Activated CD4-positive, CD25-positive, alpha-beta regulatory T cell treated with anti-CD3 and anti-CD28 coated beads, Interleukin-2, amount 50 U/mL, for 24 hours (primary cell): Measurements from ENCODE around the gene CHEK1.
A peak's percentile ranks its signal among the peaks of the same experiment; 100 is the strongest.

Source experiments
- ATAC-seq, 2 donors: fragments of 150-1000 bp; cut with Tn5 transposase; one replicate each; pipeline ENCODE4 v1.10.0; 2021; ENCODE audit warnings: mild to moderate bottlenecking in 1 of 2, moderate library complexity in 1 of 2

CHEK1 gene

GRCh38 chr11:125626288-125626950, 1.5 kb downstream of the CHEK1 start:
- ATAC-seq: peak; percentile 14 to 16

GRCh38 chr11:125627236-125627910, 2.4 kb downstream of the CHEK1 start:
- ATAC-seq: no peak

GRCh38 chr11:125637840-125638239, 12.9 kb downstream of the CHEK1 start:
- no peak for ATAC-seq

DNA sequence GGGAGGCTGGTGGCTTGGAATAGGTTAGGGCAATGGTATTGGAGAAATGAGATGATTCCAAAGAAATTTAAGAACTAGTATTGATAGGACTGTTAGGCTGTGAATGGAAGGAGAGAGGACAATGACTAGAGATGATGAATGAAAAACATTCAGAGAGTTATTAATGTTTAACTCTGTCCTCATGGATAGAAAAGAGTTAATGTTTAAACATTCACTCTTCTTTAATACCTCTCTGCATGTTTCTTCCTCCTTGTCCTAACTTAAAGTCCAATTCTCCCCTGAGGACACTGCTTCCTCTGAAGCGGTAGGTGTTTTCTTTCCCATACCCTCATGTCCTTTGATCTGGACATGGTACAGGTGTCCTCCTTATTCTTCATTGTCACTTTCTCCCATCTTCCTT, 13.4 kb downstream of the CHEK1 start:
- ATAC-seq: no peak

GRCh38 chr11:125645871-125646270, 20.9 kb downstream of the CHEK1 start:
- no peak for ATAC-seq

DNA sequence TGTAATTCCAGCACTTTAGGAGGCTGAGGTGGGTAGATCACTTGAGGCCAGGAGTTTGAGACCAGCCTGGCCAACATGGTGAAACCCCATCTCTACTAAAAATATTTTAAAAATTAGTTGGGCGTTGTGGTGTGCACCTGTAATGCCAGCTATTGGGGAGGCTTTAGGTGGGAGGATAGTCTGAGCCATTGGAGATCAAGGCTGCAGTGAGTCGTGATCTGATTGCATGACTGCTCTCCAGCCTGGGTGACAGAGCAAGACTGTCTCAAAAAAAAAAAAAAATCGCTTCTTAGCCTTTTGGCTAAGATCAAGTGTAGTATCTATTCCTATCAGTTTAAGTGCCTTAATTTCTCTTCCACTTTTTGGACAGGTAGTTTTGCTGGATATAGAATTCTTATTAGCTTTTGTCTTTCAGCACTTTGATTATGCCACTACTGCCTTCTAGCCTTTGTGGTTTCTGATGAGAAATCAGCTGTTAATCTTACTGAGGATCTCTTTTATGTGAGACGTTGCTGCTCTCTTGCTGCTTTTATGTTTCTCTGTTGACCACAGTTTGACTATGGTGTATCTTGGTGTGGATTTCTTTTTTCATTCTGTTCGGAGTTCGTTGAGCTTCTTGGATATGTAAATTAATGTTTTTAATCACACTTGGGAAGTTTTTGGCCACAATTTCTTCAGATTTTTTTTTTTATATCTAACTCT, 24.7 kb downstream of the CHEK1 start:
- peak; percentile 51 to 55 for ATAC-seq

- peak; percentile 56 to 81 for ATAC-seq
Observed at GRCh38 chr11:125662689-125663088, 37.7 kb downstream of the CHEK1 start.

GRCh38 chr11:125663910-125664309, 38.9 kb downstream of the CHEK1 start:
- ATAC-seq: no peak

DNA sequence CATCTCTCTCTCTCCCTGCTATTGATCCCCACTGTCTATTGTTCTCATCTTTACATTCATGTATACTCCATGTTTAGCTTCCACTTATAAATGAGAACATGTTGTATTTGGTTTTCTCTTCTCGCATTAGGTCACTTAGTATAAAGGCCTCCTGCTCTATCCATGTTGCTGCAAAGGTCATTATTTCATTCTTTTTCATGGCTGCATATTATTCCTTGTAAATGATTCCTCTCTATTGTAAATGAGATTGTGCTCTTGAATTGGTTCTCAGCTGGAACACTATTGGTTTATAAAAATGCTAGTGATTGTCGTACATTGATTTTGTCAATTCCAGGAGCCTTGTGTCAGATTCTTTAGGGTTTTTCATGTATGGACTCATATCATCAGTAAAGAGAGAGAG, 42.2 kb downstream of the CHEK1 start:
- ATAC-seq: no peak

DNA sequence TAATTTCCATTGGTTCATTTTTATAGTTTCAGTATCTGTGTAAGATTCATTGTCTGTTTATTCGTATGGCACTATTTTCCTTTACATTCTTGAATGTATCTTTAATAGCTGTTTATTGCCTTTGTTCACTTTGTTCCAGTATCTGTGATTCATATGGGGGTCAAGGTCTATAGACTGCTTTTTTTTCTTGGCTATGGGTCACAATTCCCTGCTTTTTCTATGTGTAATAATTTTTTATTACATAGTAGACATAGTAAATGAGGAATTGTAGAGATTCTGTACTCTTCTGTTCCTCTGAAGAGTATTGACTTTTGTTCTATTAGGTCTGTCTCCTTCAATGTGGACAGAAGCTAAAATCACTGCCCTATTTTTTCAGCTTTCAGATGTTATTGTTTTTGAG, 45.2 kb downstream of the CHEK1 start:
- ATAC-seq: no peak

GRCh38 chr11:125671561-125671960, 46.6 kb downstream of the CHEK1 start:
- no peak for ATAC-seq

- ATAC-seq: no peak
Observed at GRCh38 chr11:125674210-125674609, 49.2 kb downstream of the CHEK1 start.

- no peak for ATAC-seq
Observed at GRCh38 chr11:125675196-125675595, 50.2 kb downstream of the CHEK1 start.

DNA sequence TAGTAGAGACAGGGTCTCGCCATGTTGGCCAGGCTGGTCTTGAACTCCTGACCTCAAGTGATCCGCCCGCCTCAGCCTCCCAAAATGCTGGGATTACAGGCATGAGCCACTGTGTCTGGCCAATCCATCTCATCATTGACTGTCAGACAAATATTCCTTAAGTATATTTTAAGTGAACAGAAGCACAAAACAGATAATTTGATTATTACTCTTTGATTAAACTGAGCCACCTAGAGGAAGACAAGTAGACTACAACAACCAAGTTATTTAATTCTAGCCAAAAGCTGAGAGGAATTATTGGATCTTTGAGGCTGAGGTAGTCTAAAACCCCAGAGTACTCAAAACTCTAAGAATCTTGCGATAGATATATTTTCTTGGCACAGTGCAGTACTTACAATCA, 54.4 kb downstream of the CHEK1 start:
- peak in 1 of 2 donors; percentile 10 for ATAC-seq

GRCh38 chr11:125679837-125680236, 54.9 kb downstream of the CHEK1 start:
- peak; percentile 55 to 68 for ATAC-seq

- ATAC-seq: no peak
Observed at GRCh38 chr11:125680747-125681146, 55.8 kb downstream of the CHEK1 start, which contains the start of gene ACRV1. TSS of gene ACRV1 (minus strand) at chr11:125680847. CDS start at chr11:125680780, 67 bp downstream.

GRCh38 chr11:125685228-125685627, 60.3 kb downstream of the CHEK1 start:
- ATAC-seq: no peak

DNA sequence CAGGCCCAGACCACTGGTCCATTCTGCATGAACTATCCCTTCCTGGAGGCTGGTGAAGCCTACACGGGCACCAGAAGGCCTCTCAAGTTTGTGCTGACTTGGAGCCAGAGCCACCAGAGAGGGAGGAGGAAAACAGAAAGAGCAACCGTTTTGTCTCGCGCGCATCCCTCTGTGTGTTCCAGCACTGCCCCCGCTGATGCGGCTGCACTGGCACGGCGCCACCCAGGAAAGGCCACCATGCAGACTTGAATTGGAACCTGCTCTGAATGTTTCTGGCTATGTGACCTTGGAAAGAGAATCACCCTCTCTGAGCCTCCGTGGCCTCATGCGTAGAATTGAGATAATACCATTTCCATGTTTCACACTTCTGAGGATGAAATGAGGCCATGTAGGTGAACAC, 63.1 kb downstream of the CHEK1 start:
- no peak for ATAC-seq

DNA sequence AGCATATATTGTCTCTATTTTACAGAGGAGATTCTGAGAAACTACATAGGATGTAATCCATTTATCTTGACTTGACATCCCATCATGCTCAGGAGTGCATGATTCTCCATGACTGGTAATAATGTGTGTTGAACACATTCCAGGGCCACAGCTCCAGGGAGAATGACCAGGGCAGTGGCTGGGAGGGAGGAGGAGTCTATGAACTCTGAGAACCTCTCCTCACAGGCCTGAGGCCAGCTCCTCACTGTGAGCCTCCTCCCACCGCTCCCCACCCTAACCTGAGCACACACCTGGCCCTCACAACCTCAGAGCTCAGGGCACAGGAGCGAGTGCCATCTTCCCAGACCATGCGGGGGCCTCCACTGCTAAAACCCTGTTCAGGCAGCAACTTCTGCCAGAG, 63.7 kb downstream of the CHEK1 start:
- ATAC-seq: no peak

DNA sequence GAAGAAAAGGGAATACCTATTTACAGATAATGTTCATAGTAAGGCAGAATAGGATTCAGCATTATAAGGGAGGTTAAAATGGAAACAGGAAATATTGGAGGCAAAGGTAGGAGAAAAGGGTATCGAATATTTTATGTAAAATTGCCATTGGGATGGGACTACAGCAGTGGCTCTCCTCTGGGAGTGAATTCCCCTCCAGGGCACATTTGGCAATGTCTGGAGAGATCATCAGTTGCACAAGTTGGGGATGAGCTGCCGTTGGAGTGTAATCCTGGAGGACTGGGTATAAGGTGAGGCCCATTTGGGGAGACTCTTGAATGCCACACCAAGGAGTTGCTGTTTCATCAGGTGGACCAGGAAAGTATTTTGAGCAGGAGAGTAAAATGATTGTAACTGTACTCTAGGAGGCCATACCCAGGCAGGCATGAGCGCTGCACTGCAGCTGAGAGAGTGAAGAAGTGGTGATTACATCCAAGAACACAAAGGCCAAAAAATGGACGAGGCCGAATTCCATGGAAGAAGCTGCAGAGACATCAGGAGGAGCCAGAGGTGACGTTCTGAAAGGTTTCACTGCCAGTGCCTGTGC, 64.4 kb downstream of the CHEK1 start:
- ATAC-seq: no peak

DNA sequence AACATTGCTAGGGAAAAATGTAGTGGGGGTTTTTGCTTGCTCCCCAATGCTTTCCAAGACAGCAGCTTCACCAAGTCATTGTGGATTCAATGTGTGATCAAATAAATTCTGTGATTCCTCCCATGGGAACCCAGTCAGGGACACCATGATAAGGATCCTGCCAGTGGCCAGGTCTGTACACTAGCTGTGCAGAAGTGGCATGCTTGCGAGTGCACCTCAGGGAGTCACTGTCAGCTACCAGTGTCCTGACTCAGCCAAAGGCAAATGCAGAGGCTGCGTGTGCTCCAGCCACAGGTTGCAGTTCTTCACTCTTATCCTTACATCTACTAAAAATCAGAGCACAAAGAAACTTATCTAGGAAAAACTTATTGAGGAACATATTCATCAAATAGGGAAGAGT, 65.0 kb downstream of the CHEK1 start:
- no peak for ATAC-seq

DNA sequence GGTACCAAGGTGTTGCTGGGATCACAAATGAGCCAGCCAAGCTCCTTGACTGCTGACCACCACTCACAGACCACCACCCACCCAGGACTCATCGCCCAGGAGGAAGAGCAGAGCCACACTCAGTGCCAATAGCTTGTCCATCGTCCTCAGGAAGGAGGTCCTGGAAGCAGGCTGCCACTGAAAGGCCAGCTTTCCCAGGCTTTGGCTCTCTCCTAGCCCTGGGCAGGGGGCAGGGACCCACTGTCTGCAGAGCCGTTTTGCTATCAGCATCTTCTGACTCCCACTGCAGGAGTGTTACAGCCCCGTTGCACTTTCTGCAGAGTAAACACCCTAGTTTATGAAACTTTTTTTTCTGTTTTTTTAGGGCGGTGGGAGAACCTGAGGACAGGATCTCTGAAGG, 67.9 kb downstream of the CHEK1 start:
- ATAC-seq: no peak

DNA sequence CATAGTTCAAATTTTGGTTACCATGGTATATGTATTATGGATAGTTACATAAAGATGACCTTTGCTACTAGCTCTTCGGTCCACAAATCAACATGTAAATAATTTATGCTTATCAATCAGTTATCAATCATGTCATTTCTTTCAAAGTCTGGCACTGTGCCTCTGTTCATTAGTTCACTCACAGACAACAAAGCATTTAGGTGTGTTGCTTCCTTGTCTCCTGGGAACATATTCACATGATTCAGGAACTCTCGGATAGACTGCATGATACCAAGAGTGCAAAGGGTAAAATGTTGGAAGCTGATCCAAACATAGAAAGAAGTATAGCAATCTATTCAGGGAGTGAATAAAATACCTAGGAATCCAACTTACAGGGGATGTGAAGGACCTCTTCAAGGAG, 70.0 kb downstream of the CHEK1 start:
- ATAC-seq: no peak
